HG03103 (cell line): ENCODE data around the gene AKAP13.
A peak's percentile ranks its signal among the peaks of the same experiment; 100 is the strongest.

Experiments
- ATAC-seq: cut with Tn5 transposase; IDR thresholded peaks from one replicate; pipeline ENCODE4 v1.9.1; 2021; ENCODE audit warnings: low read depth; ENCODE audit not compliant: unreplicated experiment

The AKAP13 gene

GRCh38 chr15:85404918-85405866, 24.8 kb downstream of the AKAP13 start:
- no peak for ATAC-seq

- ATAC-seq = no peak
These were observed 26.5 kb downstream of the AKAP13 start for GRCh38 chr15:85406916-85407315.

- ATAC-seq = peak; percentile 33
These were observed 27.2 kb downstream of the AKAP13 start for GRCh38 chr15:85407421-85408269.

- peak; percentile 40 for ATAC-seq
These were observed 27.9 kb downstream of the AKAP13 start for GRCh38 chr15:85408270-85408746.

GRCh38 chr15:85412066-85412465, 31.7 kb downstream of the AKAP13 start:
- ATAC-seq = no peak

- ATAC-seq = peak; percentile 95
These were observed 32.8 kb downstream of the AKAP13 start for GRCh38 chr15:85412956-85413854.

GRCh38 chr15:85414037-85414436, 33.6 kb downstream of the AKAP13 start:
- ATAC-seq = no peak

- no peak for ATAC-seq
These were observed 34.1 kb downstream of the AKAP13 start for GRCh38 chr15:85414495-85414894.

- no peak for ATAC-seq
These were observed 34.6 kb downstream of the AKAP13 start for GRCh38 chr15:85414991-85415390.

- ATAC-seq = no peak
These were observed 35.4 kb downstream of the AKAP13 start for GRCh38 chr15:85415783-85416182.

- ATAC-seq = no peak
These were observed 36.9 kb downstream of the AKAP13 start for GRCh38 chr15:85417276-85417675.

GRCh38 chr15:85419161-85419560, 38.8 kb downstream of the AKAP13 start:
- no peak for ATAC-seq

GRCh38 chr15:85421116-85421925, 40.9 kb downstream of the AKAP13 start:
- no peak for ATAC-seq

- ATAC-seq = no peak
These were observed 42.2 kb downstream of the AKAP13 start for GRCh38 chr15:85422607-85423006.

- ATAC-seq = no peak
These were observed 42.9 kb downstream of the AKAP13 start for GRCh38 chr15:85423256-85423655.

GRCh38 chr15:85424154-85424553, 43.8 kb downstream of the AKAP13 start:
- ATAC-seq = no peak

- ATAC-seq = no peak
These were observed 46.1 kb downstream of the AKAP13 start for GRCh38 chr15:85426481-85426880.

- ATAC-seq = no peak
These were observed 47.1 kb downstream of the AKAP13 start for GRCh38 chr15:85427286-85428028.

- no peak for ATAC-seq
These were observed 49.1 kb downstream of the AKAP13 start for GRCh38 chr15:85429522-85429921.
